Panc1 (cell line): ENCODE measurements around the gene PIGH. TPM values are rescaled to one million over a fixed set of nuclear protein-coding genes. Genes with fewer than 3 reads are reported as not detected.

ENCODE experiments used
- ATAC-seq: fragments of 200-7000 bp; cut with Tn5 transposase; 2 replicates; pipeline ENCODE4 v1.9.1; 2020; ENCODE audit warnings: mild to moderate bottlenecking, moderate library complexity
- BruUV-seq: library from RNA; stranded (reverse); fragments of 400-500 nt; replicated peaks from 2 replicates; lab custom pipeline; 2021; lab: Mats Ljungman, UMichigan
- CTCF ChIA-PET: fragments of 300-600 bp; sonication (Branson Sonifier 250); formaldehyde crosslinking; loops from one replicate; lab custom pipeline; 2022; ENCODE audit warnings: antibody characterized with exemption; lab: Charles Lee
- POLR2A ChIA-PET: fragments of 300-600 bp; sonication (Branson Sonifier 250); formaldehyde crosslinking; loops from one replicate; lab custom pipeline; 2022; ENCODE audit warnings: antibody characterized with exemption; lab: Charles Lee
- DNase-seq: peaks from one replicate; pipeline ENCODE4 v3.0.0-alpha.2; 2010; ENCODE audit warnings: low read depth, low spot score
- H3K27ac ChIP-seq: 2 replicates; pipeline ENCODE4 v1.5.1; 2011; ENCODE audit warnings: mild to moderate bottlenecking, low read length, inconsistent platforms
- H3K27me3 ChIP-seq: fragments of 200-500 bp; sonication (Bioruptor generic); 2 replicates; pipeline ENCODE4 v1.6.0; 2014; ENCODE audit warnings: low read length, inconsistent platforms; ENCODE audit not compliant: control insufficient read depth, insufficient read depth
- H3K36me3 ChIP-seq: fragments of 200-500 bp; sonication (Bioruptor generic); 2 replicates; pipeline ENCODE4 v1.5.1; 2014; ENCODE audit warnings: inconsistent platforms, mild to moderate bottlenecking, low read length, moderate library complexity; ENCODE audit not compliant: control insufficient read depth, insufficient read depth
- H3K4me1 ChIP-seq: 2 replicates; pipeline ENCODE4 v1.5.1; 2011; ENCODE audit warnings: inconsistent platforms, mild to moderate bottlenecking, low read length, moderate library complexity; ENCODE audit not compliant: control insufficient read depth, insufficient read depth
- H3K4me3 ChIP-seq, 2 experiments: 2 replicates each; pipeline ENCODE4 v1.5.1; 2011 to 2012; ENCODE audit warnings: low read depth in 2 of 2, low read length in 2 of 2, mild to moderate bottlenecking in 2 of 2, inconsistent platforms in 1 of 2, moderate library complexity in 1 of 2
- H3K9me3 ChIP-seq: fragments of 200-500 bp; sonication (Bioruptor generic); 2 replicates; pipeline ENCODE4 v1.5.1; 2014; ENCODE audit warnings: low read depth, mild to moderate bottlenecking, inconsistent platforms, low read length, moderate library complexity; ENCODE audit not compliant: control insufficient read depth, insufficient read depth
- CTCF ChIP-seq: fragments of 450-650 bp; IDR thresholded peaks from 2 replicates; pipeline ENCODE4 v1.5.1; 2017; ENCODE audit warnings: mild to moderate bottlenecking
- POLR2AphosphoS5 ChIP-seq: IDR thresholded peaks from 2 replicates; pipeline ENCODE4 v1.6.1; 2012; ENCODE audit warnings: mild to moderate bottlenecking, low read depth, low read length, moderate library complexity
- REST ChIP-seq, 2 experiments: IDR thresholded peaks; 2 replicates each; pipeline ENCODE4 v1.6.1; 2011 to 2012; ENCODE audit warnings: low read depth in 2 of 2, control low read depth in 1 of 2, low read length in 1 of 2, mild to moderate bottlenecking in 1 of 2, moderate library complexity in 1 of 2; ENCODE audit not compliant: insufficient read depth in 1 of 2
- SIN3A ChIP-seq: IDR thresholded peaks from 2 replicates; pipeline ENCODE4 v1.6.1; 2012; ENCODE audit warnings: low read depth, mild to moderate bottlenecking, low read length, moderate library complexity, borderline replicate concordance; ENCODE audit not compliant: insufficient read depth
- TCF7L2 ChIP-seq: IDR thresholded peaks from 2 replicates; pipeline ENCODE4 v1.6.1; 2011; ENCODE audit warnings: mild to moderate bottlenecking, low read depth, low read length, inconsistent platforms
- in situ Hi-C: cut with HindIII; loops from 2 replicates; pipeline ENCODE4 v1.10.0; 2016; ENCODE audit warnings: low sequenced_read_pairs, low pct_unique_long_range_greater_than_20kb
- intact Hi-C: fragments of 100-400 bp; cut with micrococcal nuclease; formaldehyde crosslinking; loops from one replicate; pipeline ENCODE4 v1.10.0; 2022; ENCODE audit not compliant: unreplicated experiment
- total RNA-seq: library from RNA; stranded (reverse); gene quantifications from one replicate; pipeline ENCODE4 v1.2.1, GENCODE V29; 2021; ENCODE audit not compliant: unreplicated experiment

Gene PIGH
- total RNA-seq, 1 experiment from 2014 or later, result 13.3 TPM

- H3K27ac ChIP-seq, result no peak overlapping the region
- POLR2A ChIA-PET, result interaction anchor here (0.7 kb wide), 1 partner anchor 12 kb away, joined by 11 read pairs; no protein-coding TSS in a partner anchor
- H3K36me3 ChIP-seq, result no peaks in the 10 kb centered on the region
- no peak overlapping the region for H3K4me3 ChIP-seq
- BruUV-seq, result no TSS peak
- H3K9me3 ChIP-seq, result no peaks in the 10 kb centered on the region
- intact Hi-C loops, result no loop called here
- in situ Hi-C loops, result no loop called here
- DNase-seq (no peak), ATAC-seq (no peak)
- CTCF ChIA-PET, result interaction anchor here (0.5 kb wide), 1 partner anchor 29 kb away, joined by 4 read pairs; no protein-coding TSS in a partner anchor
- H3K27me3 ChIP-seq, result no peaks in the 10 kb centered on the region
- TF ChIP-seq SIN3A (no peak), TCF7L2 (no peak), POLR2AphosphoS5 (no peak), CTCF (no peak), REST (IDR thresholded peaks at IDR 0.05; ENCODE audit: insufficient read depth in 1 of 2, low read depth in 2 of 2, low read length in 1 of 2) (no peak)
- H3K4me1 ChIP-seq, result no peaks in the 10 kb centered on the region
Measured at GRCh38 chr14:67641902-67642749, 42.1 kb upstream of the PIGH start.

- intact Hi-C loops (no loop called here), in situ Hi-C loops (no loop called here)
- ChIA-PET POLR2A (no interaction called here), CTCF (interaction anchor here (0.5 kb wide), 1 partner anchor 29 kb away, joined by 4 read pairs; no protein-coding TSS in a partner anchor)
- H3K27me3 ChIP-seq, result no peaks in the 10 kb centered on the region
- no peaks in the 10 kb centered on the region for H3K9me3 ChIP-seq
- H3K36me3 ChIP-seq, result no peaks in the 10 kb centered on the region
- ATAC-seq, result no peak
- no peak overlapping the region for H3K4me3 ChIP-seq
- no TSS peak for BruUV-seq
- H3K4me1 ChIP-seq, result no peaks in the 10 kb centered on the region
- H3K27ac ChIP-seq, result no peak overlapping the region
- no peak for DNase-seq
- no peak for TF ChIP-seq SIN3A
- no peak for TF ChIP-seq REST (IDR thresholded peaks at IDR 0.05; ENCODE audit: insufficient read depth in 1 of 2, low read depth in 2 of 2, low read length in 1 of 2)
- TF ChIP-seq CTCF, result no peak
- TF ChIP-seq TCF7L2, result no peak
- TF ChIP-seq POLR2AphosphoS5, result no peak
Measured at GRCh38 chr14:67641480-67641879, 41.4 kb upstream of the PIGH start.
